Activated CD4-positive, alpha-beta T cell treated with anti-CD3 and anti-CD28 coated beads, Interleukin-2, amount 50 U/mL, for 1 hour (primary cell): ENCODE results near the gene ZNF544.
"Not testable (repeated sequence)": the region's sequence is repeated elsewhere in the genome, so short reads cannot be mapped to it uniquely, and the experiment has no call there.

ENCODE experiments used
- DNase-seq: peaks from one replicate; pipeline ENCODE4 v3.0.0-alpha.2; 2020

Gene ZNF544

DNA sequence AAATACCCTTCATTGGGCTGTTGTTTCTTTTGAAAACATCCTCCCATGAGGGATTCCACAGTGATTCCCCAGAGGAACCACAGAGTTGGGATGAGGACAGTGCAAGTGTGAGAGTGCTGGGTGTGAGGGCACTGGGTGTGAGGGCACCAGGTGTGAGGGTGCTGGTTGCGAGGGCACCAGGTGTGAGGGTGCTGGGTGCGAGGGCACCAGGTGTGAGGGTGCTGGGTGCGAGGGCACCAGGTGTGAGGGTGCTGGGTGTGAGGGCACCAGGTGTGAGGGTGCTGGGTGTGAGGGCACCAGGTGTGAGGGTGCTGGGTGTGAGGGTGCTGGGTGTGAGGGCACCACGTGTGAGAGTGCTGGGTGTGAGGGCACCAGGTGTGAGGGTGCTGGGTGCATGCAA lies 29.5 kb downstream of the ZNF544 start:
- DNase-seq: not testable (repeated sequence)

DNA sequence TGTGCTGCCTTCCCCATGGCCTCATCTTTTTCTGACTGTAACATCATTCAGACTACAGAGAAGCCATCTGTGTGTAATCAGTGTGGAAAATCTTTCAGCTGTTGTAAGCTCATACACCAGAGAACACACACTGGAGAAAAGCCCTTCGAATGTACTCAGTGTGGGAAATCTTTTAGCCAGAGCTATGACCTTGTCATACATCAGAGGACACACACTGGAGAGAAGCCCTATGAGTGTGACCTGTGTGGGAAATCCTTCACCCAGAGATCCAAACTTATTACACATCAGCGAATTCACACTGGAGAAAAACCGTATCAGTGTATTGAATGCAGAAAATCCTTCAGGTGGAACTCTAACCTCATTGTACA lies 32.9 kb downstream of the ZNF544 start:
- no peak for DNase-seq

DNA sequence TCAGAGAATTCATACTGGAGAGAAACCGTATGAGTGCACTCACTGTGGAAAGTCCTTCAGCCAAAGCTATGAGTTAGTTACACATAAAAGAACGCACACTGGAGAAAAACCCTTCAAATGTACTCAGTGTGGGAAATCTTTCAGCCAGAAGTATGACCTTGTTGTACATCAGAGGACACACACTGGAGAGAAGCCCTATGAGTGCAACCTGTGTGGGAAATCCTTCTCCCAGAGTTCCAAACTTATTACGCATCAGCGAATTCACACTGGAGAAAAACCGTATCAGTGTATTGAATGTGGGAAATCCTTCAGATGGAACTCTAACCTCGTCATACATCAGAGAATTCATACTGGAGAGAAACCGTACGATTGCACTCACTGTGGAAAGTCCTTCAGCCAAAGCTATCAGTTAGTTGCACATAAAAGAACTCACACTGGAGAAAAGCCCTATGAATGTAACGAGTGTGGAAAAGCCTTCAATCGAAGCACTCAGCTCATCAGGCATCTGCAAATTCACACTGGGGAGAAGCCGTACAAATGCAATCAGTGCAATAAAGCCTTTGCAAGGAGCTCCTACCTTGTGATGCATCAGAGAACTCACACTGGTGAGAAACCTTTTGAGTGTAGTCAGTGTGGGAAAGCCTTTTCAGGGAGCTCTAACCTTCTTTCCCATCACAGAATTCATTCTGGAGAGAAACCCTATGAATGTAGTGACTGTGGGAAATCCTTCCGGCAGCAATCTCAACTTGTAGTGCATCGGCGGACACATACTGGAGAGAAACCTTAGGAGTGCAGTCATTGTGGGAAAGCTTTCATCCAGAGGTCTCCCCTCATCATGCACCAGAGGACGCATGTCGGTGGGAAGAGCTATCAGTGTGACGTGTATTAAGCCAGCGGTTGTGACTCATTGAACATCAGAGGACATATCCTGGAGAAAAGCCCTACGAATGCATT lies 33.5 kb downstream of the ZNF544 start:
- no peak for DNase-seq

DNA sequence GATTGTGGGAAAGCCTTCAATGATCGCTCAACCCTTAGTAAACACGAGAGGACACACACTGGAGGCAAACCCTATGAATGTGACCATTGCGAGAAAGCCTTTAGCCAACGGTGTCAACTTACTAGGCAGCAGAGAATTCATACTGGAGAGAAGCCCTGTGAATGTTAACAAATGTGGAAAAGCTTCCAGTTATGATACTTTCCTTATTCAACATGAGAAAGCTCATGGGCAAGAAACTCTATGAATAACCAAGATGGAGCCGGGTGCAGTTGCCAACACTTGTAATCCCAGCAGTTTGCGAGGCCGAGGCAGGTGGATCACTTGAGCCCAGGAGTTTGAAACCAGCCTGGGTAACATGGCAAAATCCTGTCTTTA lies 34.2 kb downstream of the ZNF544 start:
- DNase-seq: no peak

DNA sequence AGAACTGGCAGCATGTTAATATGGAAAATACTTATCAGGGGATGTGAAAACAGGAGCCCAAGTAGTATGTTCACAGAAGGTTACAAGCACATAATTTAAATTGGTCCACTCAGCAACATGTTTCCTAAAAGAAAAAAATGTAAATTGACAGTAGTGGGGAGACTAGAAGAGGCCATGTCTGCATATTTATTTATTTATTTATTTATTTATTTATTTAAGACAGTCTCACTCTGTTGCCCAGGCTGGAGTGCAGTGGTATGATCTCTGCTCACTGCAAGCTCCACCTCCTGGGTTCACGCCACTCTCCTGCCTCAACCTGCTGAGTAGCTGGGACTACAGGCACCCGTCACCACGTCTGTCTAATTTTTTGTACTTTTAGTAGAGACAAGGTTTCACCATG lies 36.4 kb downstream of the ZNF544 start:
- no peak for DNase-seq

DNA sequence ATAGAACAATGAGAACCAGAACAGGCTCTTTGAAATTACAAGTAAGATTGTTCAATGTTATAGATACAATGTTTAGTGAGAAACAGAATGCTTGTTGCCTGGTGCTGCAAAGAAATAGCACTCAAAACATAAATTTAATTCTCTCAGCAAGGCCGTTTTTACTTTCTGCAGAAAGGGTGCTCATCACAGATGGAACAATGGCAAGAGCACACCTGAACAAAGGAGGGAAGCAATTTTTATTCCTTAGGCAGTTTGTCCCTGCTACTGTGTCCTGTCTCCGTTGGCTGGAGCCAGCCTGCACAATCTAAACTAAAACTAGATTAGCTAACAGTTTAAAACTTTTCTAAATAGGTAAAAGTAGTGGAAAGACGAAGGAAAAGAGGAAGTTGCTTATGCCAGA lies 39.6 kb downstream of the ZNF544 start:
- DNase-seq: no peak

DNA sequence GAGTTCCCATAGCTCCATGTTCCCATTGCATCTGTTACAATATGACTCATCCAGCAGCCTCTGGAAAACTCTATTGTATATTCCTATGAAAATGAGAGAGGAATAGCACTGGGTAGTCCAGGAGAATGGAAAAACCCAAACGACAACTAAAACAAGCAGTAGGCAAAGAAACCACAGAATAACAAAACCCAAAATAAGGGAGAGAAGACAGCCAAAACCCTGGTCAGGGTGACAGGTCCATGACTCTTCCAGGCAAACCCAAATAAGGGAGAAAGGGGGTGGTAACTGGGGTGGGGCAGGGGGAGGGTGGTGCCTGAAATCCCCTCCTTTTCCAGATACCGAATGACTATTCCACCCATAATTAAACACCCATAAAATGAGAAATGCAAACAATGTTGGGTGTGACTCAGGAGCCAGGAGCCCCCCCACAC lies 46.1 kb downstream of the ZNF544 start:
- DNase-seq: no peak

DNA sequence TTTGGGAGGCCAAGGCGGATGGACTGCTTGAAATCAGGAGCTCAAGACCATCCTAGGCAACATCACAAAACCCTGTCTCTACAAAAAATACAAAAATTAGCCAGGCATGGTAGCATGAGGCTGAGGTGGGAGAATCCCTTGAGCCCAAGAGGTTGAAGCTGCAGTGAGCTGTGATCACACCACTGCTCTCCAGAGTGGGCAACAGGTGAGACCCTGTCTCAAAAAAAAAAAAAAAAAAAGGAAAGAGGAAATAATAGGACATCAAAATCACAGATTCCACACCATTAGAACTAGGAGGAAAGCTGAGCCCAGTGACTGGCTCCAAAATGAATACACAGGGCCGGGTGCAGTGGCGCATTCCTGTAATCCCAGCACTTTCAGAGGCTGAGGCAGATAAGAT lies 46.9 kb downstream of the ZNF544 start:
- DNase-seq: no peak

DNA sequence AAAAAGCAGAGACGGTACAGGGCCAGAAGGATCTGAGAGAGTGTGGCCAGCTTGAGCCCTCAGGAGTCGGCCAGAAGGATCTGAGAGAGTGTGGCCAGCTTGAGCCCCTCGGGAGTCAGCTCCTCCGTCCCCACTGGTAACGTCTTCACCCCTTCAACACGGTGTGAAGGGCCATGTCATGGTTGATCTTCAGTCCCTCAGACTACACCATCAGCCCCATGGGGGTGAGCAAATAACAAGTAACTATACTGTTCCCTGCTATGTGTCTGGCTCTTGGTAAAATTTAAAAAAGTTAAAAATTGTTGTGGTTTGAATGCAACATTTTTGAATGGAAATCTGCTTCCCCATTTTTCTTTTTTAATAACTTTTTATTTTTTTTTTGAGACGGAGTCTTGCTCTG lies 48.5 kb downstream of the ZNF544 start:
- no peak for DNase-seq

DNA sequence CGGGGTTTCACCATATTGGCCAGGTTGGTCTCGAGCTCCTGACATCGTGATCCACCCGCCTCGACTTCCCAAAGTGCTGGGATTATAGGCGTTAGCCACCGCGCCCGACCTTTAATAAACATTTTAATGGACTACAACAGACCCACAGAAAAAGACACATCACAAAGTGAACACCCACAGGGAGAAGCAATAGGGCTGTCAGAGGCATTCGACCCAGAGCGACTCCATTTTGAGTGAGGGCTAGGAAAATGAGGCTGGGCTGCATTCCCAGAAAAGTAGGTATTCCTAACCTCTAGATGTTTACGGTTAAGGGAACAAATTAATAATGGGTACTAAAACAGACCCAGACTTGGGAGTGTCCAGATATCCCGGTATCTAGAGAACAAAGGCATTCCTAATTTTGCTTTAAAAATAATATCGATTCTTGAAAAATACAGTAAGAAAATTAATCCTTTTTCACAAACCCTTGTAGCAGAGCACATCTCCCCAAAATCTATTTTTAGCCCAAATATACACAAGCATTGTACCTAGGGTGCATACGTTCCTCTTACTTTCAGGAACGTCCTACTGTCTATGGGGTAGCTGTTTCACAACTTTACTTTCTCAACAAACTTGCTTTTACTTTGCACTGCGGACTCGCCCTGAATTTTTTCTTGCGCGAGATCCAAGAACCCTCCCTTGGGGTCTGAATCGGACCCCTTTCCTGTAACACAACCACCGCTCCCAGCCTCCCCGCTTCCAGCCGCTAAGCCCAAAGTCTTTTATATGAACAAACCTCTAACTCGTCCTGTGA lies 49.2 kb downstream of the ZNF544 start:
- no peak for DNase-seq

DNA sequence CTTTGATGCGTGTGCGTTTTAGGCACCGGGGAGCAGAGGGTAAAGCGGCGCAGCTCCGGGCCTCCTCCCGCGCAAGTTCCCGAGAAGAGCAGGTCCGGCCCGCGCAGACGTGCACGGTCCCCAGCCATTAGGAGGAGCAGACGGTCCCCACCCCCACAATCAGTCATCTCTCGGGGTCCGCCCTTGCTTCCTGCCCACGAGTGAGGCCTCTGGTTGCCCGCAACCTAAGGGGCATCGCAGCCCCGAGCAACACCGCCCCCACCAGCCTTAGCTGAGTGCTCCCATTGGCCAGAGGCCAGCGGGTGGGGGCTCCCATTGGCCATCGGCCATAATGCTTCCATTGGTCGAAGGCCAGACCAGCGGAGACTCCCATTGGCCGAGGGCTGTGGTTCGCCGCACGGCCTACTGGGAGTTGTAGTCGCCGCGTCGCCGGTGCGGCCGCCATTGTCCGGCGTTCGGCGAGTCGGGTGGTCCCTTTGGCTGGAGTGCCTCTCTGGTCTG lies 49.9 kb downstream of the ZNF544 start, which contains the start of gene ZNF8:
TSS of gene ZNF8 (plus strand) at position 415 of the 501 bp plus-strand sequence. CDS start 127 bp downstream, outside the sequence.
- DNase-seq: peak; percentile 95

DNA sequence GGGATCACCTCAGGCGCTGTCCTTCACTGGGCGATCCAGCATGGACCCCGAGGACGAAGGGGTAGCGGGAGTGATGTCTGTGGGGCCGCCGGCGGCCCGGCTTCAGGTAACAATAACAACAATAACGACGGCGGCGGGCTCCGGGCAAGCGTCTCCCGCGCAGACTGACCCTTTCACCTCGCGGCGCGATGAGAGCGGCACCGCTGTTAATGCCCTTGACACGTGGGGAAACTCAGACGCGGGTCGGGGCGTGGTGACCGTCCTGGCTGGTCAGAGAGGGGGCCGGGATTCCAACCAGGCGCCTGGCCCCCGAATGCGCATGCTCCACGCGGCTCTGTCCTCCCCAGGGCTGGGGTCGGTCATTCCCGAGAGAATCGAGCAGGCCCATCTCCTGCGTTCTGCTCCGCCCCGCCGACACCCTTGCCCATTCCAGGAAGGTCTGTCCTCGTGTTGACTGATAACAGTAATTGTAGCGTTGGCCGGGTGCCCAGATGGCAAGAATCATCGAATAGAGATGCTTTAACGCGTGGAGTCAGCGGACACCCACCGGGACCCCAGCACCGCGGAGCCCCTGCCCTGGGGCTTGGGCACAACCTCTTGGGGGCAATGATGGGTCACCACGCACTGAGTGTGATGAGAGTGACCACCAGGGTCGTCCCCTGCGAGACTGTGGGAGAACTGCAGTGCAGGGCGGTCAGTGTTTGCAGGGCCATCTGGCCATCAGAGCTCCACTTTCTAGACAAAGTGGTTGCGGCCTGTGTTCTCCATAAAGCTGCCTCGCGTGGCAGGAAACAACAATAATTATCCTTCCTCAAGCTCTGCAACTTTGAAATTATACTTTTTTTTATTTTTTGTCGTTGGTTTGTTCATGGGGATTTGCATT lies 50.6 kb downstream of the ZNF544 start:
- peak; percentile 15 for DNase-seq

DNA sequence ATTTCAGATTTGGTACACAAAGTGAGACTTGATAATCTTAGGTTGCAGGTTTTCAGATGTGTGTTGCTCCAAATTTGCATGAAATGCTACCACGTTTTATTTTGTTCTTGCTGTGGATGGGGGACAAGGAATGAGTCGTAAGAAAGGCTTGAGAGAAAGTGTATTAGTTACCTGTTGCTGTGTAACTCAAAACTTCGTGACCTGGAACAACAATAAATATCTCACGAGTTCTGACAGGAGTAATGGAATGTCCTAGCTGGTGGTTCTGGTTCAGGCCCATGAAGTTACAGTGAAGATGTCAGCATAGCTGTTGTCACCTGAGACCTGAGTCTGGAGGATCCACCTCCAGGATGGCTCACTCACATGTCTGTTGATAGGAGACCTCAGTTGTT lies 51.2 kb downstream of the ZNF544 start:
- DNase-seq: no peak

DNA sequence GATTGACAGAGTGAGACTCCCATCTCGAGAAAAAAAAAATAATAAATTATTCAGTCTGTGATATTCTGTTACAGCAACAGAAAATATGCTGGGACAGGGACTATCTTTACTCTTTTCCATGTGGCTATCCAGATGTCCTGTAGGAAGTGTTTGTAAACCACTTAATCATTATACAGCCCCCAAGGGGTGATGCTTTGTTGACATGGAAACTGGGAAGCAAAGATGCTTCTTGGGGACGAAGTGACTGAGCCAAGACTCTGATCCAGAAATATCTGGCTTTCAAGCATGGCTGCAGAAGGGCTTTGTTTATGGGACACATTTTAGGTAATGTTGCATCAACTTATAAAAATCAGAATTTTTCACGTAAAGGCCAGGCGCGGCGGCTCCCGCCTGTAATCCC lies 55.5 kb downstream of the ZNF544 start:
- DNase-seq: no peak

DNA sequence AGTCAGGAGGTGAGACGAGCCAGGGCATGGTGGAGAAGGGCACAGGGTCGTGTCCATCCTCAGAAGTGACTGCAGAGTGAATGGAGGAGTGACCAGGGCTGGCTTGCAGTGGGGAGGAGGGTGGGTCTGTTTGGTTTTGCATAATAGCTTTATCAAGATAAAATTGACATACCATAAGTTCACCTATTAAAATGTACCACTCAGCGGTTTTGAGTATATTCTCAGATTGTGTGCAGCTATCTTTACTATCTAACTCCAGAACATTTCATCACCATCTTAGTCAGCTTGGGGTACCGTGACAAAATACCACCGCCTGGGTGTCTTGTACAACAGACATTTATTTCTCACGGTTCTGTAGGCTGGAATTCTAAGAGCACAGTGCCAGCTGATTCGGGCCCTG lies 63.2 kb downstream of the ZNF544 start:
- DNase-seq: no peak

DNA sequence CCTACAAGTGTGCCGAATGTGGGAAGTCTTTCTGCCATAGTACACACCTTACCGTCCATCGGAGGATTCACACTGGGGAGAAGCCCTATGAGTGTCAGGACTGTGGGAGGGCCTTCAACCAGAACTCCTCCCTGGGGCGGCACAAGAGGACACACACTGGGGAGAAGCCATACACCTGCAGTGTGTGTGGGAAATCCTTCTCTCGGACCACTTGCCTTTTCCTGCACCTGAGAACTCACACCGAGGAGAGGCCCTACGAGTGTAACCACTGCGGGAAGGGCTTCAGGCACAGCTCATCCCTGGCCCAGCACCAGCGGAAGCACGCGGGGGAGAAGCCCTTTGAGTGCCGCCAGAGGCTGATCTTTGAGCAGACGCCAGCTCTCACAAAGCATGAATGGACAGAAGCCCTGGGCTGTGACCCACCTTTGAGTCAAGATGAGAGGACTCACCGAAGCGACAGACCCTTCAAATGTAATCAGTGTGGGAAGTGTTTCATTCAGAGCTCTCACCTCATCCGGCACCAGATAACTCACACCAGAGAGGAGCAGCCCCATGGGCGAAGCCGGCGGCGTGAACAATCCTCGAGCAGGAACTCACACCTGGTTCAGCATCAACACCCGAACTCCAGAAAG lies 66.1 kb downstream of the ZNF544 start:
- DNase-seq: no peak

DNA sequence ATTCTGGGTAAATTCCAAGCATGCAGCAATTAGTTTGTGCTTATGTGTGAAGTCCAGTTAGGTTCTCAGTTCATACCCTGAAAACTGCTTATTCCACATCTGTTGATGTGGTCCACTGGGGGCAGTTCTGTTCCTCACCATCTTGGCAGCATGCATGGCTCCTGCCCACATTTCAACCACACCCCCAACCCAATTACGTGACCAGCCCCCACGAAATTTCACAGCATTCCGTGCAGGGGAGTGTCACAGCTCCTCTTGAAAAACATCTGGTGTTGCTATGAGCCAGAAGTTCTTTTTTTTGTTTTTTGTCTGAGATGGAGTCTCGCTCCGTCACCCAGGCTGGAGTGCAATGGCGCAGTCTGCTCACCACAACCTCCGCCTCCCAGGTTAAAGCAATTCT lies 67.4 kb downstream of the ZNF544 start:
- no peak for DNase-seq

DNA sequence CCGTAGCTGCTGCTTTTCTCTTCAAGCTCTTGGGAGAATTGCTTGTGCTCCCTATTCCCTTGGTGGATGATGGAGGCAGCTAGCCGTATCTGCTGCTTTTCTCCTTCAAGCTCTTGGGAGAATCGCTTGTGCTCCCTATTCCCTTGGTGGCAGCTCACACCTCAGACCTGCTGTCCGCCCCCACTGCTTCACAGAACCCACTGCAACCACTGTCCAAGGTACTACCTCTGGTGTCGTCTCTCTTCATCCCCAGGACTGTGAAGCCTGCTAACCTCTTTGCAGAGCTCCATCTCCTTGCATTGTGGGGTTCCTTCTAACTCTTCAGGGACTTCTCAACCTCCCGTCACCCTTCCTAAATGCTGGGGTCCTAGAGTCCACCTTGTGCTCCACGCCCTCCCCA lies 71.9 kb downstream of the ZNF544 start:
- no peak for DNase-seq

DNA sequence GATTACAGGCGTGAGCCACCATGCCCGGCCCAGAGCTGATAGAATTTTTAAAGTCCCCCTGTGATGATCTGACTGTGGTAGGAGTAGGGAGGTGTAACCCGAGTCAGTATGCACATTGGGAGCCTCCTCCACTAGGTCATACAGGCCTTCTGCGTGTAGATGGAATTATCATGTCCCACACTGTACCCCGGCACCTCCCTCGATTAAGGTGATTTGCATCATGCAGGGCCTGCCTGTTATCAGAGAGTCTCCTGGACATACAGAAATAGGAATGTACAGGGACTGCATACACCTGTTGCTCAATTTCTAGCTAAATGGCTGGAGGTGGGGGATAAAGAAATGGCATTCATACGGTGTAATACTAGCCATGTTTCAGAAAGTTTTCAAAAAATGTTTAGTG lies 75.5 kb downstream of the ZNF544 start:
- no peak for DNase-seq

DNA sequence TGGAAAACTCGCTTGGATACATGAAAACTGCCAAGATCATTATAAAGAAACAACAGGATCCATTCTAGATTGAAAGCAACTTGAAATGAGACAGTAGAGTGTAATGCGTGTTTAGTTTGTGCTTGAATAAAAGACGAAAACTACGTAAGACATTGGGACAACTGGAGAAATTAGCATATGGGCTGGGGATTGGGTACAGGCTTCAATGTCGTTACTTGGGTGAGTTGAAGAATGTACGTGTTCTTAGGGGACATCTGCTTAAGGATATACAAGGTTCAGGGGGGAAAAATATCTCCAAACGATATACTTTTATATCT lies 76.0 kb downstream of the ZNF544 start:
- no peak for DNase-seq

DNA sequence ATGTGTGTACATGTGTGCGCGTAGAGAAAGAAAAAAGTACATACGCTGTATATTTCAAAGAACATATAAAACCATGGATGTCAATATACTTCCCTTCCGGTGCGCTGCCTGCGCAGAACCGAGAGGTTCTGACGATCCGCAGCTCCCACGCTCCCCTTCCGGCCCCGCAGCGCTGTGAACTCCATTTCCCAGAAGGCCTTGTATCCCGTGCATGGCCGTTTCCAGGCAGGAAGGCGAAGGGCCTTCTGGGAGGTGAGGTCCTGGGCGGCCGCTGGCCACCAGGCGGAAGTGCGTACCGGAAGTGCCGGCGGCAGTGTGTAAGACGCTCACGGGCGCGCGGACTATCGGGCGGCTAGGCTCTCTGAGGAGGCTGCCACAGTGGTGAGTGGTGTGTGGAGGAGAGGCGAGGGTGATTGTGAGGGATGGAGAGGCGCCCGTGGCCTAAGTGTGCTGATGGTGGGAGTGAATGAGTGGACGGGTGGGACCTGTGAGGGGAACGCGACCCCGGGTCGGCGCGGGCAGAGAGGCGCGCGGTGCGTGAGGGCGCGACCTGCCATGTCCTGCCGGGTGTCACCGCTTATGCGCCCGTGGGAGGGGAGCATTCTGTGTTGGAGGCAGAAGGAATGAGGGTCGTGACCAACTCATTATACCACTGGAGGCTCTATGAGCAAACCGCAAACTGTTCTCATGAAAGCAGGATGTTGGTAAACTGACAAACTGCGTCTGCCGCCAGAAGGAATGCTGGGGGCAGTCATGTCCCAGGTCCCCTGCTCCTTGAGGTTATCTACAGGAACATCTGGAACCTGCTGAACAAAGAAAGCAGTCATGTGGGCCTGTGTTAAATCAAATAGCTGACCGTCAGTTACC lies 76.6 kb downstream of the ZNF544 start, which contains the start of gene ERVK3-1:
TSS of gene ERVK3-1 (plus strand) at position 313 of the 867 bp plus-strand sequence. CDS start 6,792 bp downstream, outside the sequence.
- DNase-seq: peak; percentile 89
